ENCODE results near the gene RIT1. TPM values are rescaled to one million over a fixed set of nuclear protein-coding genes. Genes with fewer than 3 reads are reported as not detected.
A peak's percentile ranks its signal among the peaks of the same experiment; 100 is the strongest.
"Not testable (repeated sequence)": the region's sequence is repeated elsewhere in the genome, so short reads cannot be mapped to it uniquely, and the experiment has no call there.

Gene RIT1
- total RNA-seq, 1 donor from 2014 or later: 49.8 TPM

DNA sequence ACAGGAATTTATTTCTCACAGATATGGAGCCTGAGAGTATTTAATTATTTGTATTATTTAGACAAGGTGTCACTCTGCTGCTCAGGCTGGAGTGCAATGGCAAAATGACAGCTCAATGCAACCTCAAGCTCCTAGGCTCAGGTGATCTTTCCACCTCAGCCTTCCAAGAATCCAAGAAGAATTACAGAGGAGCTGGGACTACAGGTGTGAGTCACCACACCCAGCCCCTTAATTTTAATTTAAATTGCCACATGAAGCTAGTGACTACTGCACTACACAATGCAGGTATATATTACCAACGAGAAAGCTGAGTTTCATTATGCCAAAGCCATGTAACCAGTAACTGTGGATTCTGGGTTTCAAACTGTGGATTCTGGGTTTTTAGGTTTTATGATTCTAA is 20.9 kb upstream of the RIT1 start:
- H3K36me3 ChIP-seq (ENCODE audit: control insufficient read depth, insufficient read depth, low read length): peaks cover 8% of the 10 kb centered on the region
- no peaks in the 10 kb centered on the region for H3K27me3 ChIP-seq (ENCODE audit: control insufficient read depth, insufficient read depth, low read length)
- DNase-seq (ENCODE audit: low read depth): peak; percentile 90
- H3K4me3 ChIP-seq (ENCODE audit: low read depth, low read length): no peak overlapping the region
- FAIRE-seq: no peak
- TF ChIP-seq, protein P1, sequence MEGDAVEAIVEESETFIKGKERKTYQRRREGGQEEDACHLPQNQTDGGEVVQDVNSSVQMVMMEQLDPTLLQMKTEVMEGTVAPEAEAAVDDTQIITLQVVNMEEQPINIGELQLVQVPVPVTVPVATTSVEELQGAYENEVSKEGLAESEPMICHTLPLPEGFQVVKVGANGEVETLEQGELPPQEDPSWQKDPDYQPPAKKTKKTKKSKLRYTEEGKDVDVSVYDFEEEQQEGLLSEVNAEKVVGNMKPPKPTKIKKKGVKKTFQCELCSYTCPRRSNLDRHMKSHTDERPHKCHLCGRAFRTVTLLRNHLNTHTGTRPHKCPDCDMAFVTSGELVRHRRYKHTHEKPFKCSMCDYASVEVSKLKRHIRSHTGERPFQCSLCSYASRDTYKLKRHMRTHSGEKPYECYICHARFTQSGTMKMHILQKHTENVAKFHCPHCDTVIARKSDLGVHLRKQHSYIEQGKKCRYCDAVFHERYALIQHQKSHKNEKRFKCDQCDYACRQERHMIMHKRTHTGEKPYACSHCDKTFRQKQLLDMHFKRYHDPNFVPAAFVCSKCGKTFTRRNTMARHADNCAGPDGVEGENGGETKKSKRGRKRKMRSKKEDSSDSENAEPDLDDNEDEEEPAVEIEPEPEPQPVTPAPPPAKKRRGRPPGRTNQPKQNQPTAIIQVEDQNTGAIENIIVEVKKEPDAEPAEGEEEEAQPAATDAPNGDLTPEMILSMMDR (IDR thresholded peaks at IDR 0.05; ENCODE audit: insufficient read depth, low read length, severe bottlenecking): no peak

DNA sequence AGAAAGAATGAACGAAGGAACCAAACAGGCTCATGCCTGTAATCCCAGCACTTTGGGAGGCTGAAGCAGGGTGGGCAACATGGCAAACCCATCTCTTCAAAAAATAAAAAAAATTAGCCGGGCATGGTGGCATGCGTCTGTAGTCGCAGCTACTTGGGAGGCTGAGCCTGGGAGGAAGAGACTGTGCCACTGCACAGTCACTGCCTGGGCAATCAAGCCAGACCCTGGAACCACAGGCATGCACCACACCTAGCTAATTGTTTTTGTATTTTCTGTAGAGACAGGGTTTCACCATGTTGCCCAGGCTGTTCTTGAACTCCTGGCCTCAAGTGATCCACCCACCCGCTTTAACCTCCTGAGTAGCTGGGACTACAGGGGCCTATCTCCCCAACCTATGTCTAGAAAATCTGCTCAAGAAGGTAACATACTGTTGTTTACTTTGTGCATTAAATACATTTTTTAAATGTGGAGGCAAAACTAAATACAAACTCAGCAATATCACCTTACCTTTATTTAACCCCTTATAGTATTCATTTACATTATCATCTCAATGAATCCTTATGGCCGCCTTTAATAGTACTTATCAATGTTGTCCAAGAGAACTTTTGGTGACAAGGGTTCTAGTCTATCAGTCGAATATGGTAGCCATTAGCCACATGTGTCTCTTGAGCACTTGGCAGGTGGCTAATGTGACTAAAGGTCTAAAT is 20.3 kb upstream of the RIT1 start:
- Histone ChIP-seq H3K36me3 (ENCODE audit: control insufficient read depth, insufficient read depth, low read length) (peaks cover 9% of the 10 kb centered on the region), H3K4me3 (ENCODE audit: low read depth, low read length) (peak overlapping the region; percentile 5), H3K27me3 (ENCODE audit: control insufficient read depth, insufficient read depth, low read length) (no peaks in the 10 kb centered on the region)
- FAIRE-seq: no peak
- TF ChIP-seq, protein P1 (IDR thresholded peaks at IDR 0.05; ENCODE audit: insufficient read depth, low read length, severe bottlenecking): no peak
- peak; percentile 68 for DNase-seq (ENCODE audit: low read depth)

DNA sequence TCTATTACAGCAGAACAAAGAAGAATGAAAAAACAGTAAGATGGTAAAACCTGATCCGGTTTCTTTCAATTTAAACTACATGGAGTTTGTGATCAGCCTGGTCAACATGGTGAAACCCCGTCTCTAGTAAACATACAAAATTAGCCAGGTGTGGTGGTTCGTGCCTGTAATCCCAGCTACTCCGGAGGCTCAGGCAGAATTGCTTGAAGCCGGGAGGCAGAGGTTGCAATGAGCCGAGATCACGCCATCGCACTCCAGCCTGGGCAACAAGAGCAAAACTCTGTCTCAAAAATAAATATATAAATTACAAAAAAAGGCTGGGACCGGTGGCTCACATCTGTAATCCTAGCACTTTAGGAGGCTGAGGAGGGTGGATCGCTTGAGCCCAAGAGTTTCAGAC is 19.6 kb upstream of the RIT1 start:
- not testable (repeated sequence) for H3K4me3 ChIP-seq (ENCODE audit: low read depth, low read length); H3K27me3 ChIP-seq (ENCODE audit: control insufficient read depth, insufficient read depth, low read length); FAIRE-seq; DNase-seq (ENCODE audit: low read depth)
- H3K36me3 ChIP-seq (ENCODE audit: control insufficient read depth, insufficient read depth, low read length): peaks cover 10% of the 10 kb centered on the region

DNA sequence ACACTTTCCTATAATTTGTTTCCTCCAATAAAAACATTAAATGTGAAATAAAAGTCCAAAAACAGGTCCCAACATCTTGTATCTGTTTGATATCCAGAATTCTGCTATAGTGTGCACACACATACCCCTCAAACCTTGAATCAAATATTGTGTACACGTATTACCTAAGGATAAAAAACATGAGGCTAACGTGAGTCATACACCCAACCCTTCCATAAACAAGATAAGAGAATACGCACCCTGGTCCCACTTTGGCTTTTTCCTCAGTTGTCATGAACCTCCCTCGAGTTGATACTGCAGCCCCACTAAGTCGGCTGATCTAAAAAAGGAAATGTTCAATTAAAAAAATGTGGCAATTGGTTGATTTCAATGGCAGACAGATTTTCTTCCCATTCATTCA is 17.9 kb upstream of the RIT1 start:
- FAIRE-seq (no peak), DNase-seq (ENCODE audit: low read depth) (peak; percentile 81)
- Histone ChIP-seq H3K36me3 (ENCODE audit: control insufficient read depth, insufficient read depth, low read length) (peaks cover 14% of the 10 kb centered on the region), H3K27me3 (ENCODE audit: control insufficient read depth, insufficient read depth, low read length) (no peaks in the 10 kb centered on the region), H3K4me3 (ENCODE audit: low read depth, low read length) (no peak overlapping the region)
- TF ChIP-seq, protein P1 (IDR thresholded peaks at IDR 0.05; ENCODE audit: insufficient read depth, low read length, severe bottlenecking): no peak

DNA sequence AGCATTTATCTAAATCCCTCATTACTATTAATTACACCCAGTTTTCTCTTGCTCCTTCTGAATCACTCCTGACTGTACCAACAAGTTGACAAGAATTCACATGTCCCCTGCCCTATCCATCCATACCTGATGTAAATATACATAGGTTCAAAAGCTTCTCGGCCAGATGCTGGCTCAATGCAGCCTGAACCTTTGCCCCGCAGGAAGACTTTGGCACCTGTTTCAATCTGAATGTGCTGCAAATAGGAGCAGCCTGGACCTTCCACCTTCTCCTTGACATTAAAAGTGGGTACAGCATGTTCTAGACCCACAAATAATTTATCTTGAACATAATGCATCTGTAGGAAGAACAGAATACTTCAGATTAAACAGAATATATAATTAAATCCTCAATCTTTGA is 14.4 kb upstream of the RIT1 start:
- DNase-seq (ENCODE audit: low read depth) (no peak), FAIRE-seq (no peak)
- no peaks in the 10 kb centered on the region for H3K27me3 ChIP-seq (ENCODE audit: control insufficient read depth, insufficient read depth, low read length)
- TF ChIP-seq, protein P1 (IDR thresholded peaks at IDR 0.05; ENCODE audit: insufficient read depth, low read length, severe bottlenecking): no peak
- no peak overlapping the region for H3K4me3 ChIP-seq (ENCODE audit: low read depth, low read length)
- peaks cover 22% of the 10 kb centered on the region for H3K36me3 ChIP-seq (ENCODE audit: control insufficient read depth, insufficient read depth, low read length)

DNA sequence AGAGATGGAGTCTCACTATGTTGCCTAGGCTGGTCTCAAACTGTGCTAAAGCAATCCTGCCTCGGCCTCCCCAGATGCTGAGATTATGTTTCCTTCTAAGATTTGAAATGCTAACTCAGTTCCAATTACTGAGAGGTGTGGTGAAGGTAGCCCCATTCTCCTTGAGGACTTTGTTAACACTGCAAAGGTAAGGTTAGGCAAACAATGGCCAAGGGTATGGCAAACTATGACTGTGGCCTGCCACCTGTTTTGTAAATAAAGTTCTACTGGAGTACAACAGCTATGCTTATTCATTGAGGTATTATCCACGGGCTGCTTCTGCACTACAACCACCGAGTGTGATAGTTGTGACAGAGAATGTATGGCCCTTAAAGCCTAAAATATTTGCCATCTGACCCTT is 9.6 kb upstream of the RIT1 start:
- FAIRE-seq (no peak), DNase-seq (ENCODE audit: low read depth) (no peak)
- peaks cover 30% of the 10 kb centered on the region for H3K36me3 ChIP-seq (ENCODE audit: control insufficient read depth, insufficient read depth, low read length)
- TF ChIP-seq, protein P1 (IDR thresholded peaks at IDR 0.05; ENCODE audit: insufficient read depth, low read length, severe bottlenecking): no peak
- no peaks in the 10 kb centered on the region for H3K27me3 ChIP-seq (ENCODE audit: control insufficient read depth, insufficient read depth, low read length)
- H3K4me3 ChIP-seq (ENCODE audit: low read depth, low read length): no peak overlapping the region

Data from bronchial epithelial cell (primary cell).